Thyroid gland (tissue), 4 donors: ENCODE data around the gene ELFN2.

Experiments
- CTCF ChIP-seq, 6 experiments: fragments of 200-600 bp in 3 of 6; fragments of 450-650 bp in 3 of 6; sonication (generic) in 3 of 6; IDR thresholded peaks; one replicate each; pipeline ENCODE4 v1.5.1; 2016 to 2019; ENCODE audit warnings: antibody characterized with exemption in 6 of 6, mild to moderate bottlenecking in 2 of 6, inconsistent platforms in 1 of 6, moderate library complexity in 1 of 6
- POLR2A ChIP-seq, 2 donors: fragments of 450-650 bp; IDR thresholded peaks; one replicate each; pipeline ENCODE4 v1.6.1; 2017; ENCODE audit warnings: antibody characterized with exemption in 2 of 2, mild to moderate bottlenecking in 2 of 2, moderate library complexity in 1 of 2

DNA sequence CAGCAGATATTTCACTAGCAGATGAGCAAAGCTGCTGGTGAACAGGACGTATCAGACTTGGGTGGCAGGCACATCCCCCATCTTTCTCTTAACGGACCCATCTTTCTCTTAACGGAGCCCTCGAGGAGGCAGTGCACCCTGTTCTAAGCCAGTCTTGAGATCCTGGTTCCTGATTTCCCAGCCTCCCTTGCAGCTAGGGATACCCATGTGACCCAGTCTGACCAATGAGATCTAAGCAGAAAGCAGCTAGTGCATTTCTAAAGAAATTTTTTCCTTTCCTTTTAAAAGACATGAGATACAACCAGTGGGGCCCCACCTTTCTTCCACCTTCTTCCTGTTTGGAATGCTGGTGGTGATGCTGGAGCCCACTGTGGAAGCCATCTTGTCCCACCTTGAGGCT lies 13.6 kb upstream of the ELFN2 start:
- TF ChIP-seq CTCF (IDR thresholded peaks at IDR 0.05) = no peak
- TF ChIP-seq POLR2A (IDR thresholded peaks at IDR 0.05) = no peak
